ENCODE data around the gene GLIS1. TPM values are rescaled to one million over a fixed set of nuclear protein-coding genes. Genes with fewer than 3 reads are reported as not detected.

GLIS1 gene
- total RNA-seq, 1 experiment from 2014 or later: 1.7 TPM

DNA sequence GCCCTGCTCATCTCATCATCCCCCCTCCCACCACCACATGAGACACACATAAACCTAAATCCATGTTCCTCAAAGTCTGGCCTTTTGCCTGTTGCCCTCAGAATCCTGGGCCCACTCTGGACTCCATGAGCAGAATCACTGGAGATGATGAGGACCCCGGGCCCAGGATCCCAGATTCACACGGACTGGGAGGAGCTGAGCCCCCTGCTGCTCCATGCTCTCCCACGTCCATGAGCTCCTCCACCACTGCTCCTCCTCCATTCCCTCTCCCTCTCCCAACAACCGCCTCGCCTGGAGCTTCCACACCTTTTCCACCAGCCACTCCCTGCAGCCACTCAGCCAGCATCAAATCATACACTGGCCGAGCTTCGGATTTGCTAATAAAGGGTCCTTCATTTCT is 47.6 kb downstream of the GLIS1 start:
- intact Hi-C loops (cut with micrococcal nuclease): no loop called here
- no peak overlapping the region for H3K9ac ChIP-seq (ENCODE audit: low read length)
- no peaks in the 10 kb centered on the region for H3F3A ChIP-seq (ENCODE audit: low read length, unreplicated experiment)
- H2AFZ ChIP-seq (ENCODE audit: low read length): no peak overlapping the region
- H4K20me1 ChIP-seq (ENCODE audit: low read length): no peaks in the 10 kb centered on the region
- ChIA-PET POLR2A (ENCODE audit: unreplicated experiment) (no interaction called here), CTCF (no interaction called here)
- no peak overlapping the region for H3K4me3 ChIP-seq (ENCODE audit: low read length)
- BruUV-seq (replicated peaks): no TSS peak
- DNase-seq (no peak), ATAC-seq (no peak)
- no peaks in the 10 kb centered on the region for H3K27me3 ChIP-seq (ENCODE audit: low read length)
- no peaks in the 10 kb centered on the region for H3K9me2 ChIP-seq (replicated peaks; ENCODE audit: low read length)
- no peaks in the 10 kb centered on the region for H3K36me3 ChIP-seq (ENCODE audit: low read depth, low read length)
- no peaks in the 10 kb centered on the region for H3K9me3 ChIP-seq (ENCODE audit: low read length)
- no peak overlapping the region for H3K4me2 ChIP-seq (ENCODE audit: low read length)
- H3K79me2 ChIP-seq (ENCODE audit: low read length): no peaks in the 10 kb centered on the region
- TF ChIP-seq EZH2 (IDR thresholded peaks at IDR 0.05; ENCODE audit: low read length, unreplicated experiment): no peak
- TF ChIP-seq, protein P1, sequence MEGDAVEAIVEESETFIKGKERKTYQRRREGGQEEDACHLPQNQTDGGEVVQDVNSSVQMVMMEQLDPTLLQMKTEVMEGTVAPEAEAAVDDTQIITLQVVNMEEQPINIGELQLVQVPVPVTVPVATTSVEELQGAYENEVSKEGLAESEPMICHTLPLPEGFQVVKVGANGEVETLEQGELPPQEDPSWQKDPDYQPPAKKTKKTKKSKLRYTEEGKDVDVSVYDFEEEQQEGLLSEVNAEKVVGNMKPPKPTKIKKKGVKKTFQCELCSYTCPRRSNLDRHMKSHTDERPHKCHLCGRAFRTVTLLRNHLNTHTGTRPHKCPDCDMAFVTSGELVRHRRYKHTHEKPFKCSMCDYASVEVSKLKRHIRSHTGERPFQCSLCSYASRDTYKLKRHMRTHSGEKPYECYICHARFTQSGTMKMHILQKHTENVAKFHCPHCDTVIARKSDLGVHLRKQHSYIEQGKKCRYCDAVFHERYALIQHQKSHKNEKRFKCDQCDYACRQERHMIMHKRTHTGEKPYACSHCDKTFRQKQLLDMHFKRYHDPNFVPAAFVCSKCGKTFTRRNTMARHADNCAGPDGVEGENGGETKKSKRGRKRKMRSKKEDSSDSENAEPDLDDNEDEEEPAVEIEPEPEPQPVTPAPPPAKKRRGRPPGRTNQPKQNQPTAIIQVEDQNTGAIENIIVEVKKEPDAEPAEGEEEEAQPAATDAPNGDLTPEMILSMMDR (conservative IDR thresholded peaks at IDR 0.05; ENCODE audit: low read depth, low read length): no peak
- no peak for TF ChIP-seq EZH2phosphoT487 (IDR thresholded peaks at IDR 0.05; ENCODE audit: borderline replicate concordance, low read length)
- H3K27ac ChIP-seq (ENCODE audit: low read length): no peak overlapping the region
- no peaks in the 10 kb centered on the region for H3K4me1 ChIP-seq (ENCODE audit: insufficient read depth, low read length)

DNA sequence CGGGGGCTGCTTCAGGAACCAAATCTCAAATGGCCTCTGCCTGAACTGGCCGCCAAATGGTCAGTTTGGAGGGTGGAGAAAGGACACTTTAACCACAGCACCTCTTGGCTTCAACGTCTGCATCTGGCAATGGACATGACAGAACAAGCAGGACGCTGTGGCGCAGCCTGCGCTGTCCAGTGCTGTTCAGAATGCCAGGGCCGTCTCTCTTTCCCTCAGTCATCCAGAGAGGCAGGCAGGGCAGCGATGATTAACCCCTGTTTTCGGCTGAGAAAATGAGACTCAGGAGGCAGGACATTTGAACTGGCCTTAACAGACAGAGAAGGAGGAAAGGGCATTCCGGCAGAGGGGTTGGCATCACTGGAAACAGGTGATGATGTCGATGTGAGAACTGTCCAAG is 48.6 kb downstream of the GLIS1 start:
- H2AFZ ChIP-seq (ENCODE audit: low read length): no peak overlapping the region
- no peak overlapping the region for H3K27ac ChIP-seq (ENCODE audit: low read length)
- H3K9me3 ChIP-seq (ENCODE audit: low read length): no peaks in the 10 kb centered on the region
- H3K4me3 ChIP-seq (ENCODE audit: low read length): no peak overlapping the region
- no peak overlapping the region for H3K4me2 ChIP-seq (ENCODE audit: low read length)
- ATAC-seq (no peak), DNase-seq (no peak)
- H3K79me2 ChIP-seq (ENCODE audit: low read length): no peaks in the 10 kb centered on the region
- ChIA-PET POLR2A (ENCODE audit: unreplicated experiment) (no interaction called here), CTCF (no interaction called here)
- no peaks in the 10 kb centered on the region for H3K36me3 ChIP-seq (ENCODE audit: low read depth, low read length)
- intact Hi-C loops (cut with micrococcal nuclease): no loop called here
- no peaks in the 10 kb centered on the region for H3K9me2 ChIP-seq (replicated peaks; ENCODE audit: low read length)
- H4K20me1 ChIP-seq (ENCODE audit: low read length): no peaks in the 10 kb centered on the region
- H3K9ac ChIP-seq (ENCODE audit: low read length): no peak overlapping the region
- no peak for TF ChIP-seq EZH2 (IDR thresholded peaks at IDR 0.05; ENCODE audit: low read length, unreplicated experiment)
- TF ChIP-seq, protein P1 (conservative IDR thresholded peaks at IDR 0.05; ENCODE audit: low read depth, low read length): no peak
- TF ChIP-seq EZH2phosphoT487 (IDR thresholded peaks at IDR 0.05; ENCODE audit: borderline replicate concordance, low read length): no peak
- H3K27me3 ChIP-seq (ENCODE audit: low read length): no peaks in the 10 kb centered on the region
- H3K4me1 ChIP-seq (ENCODE audit: insufficient read depth, low read length): no peaks in the 10 kb centered on the region
- no TSS peak for BruUV-seq (replicated peaks)
- no peaks in the 10 kb centered on the region for H3F3A ChIP-seq (ENCODE audit: low read length, unreplicated experiment)

DNA sequence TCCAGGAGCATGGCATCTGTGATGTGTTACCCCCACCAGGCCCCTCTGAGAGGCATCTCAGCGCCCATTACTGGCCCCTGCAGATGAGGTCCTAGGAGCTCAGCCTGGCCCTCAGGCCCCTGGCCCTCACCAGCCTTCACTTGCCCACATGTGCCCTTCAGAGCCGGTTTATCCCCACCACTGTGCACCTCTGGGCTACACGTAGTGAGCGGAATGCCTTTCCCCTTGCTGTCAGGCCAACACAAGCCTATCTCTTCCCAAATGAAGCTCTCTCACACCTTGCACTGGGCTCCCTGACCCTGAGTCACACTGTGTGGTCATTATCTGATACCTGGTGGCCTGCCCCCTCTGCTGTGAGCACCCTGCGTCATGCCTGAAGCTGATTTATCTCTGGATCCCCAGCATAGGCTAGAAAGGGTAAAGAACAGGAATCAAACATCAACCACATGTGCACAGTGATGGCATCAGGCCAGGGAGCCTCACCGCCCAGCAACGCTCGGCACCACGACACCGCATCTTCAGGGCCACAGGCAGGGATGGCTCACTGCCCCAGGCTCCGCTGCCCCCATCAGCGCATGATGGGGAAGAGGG is 49.1 kb downstream of the GLIS1 start:
- H3K36me3 ChIP-seq (ENCODE audit: low read depth, low read length): no peaks in the 10 kb centered on the region
- intact Hi-C loops (cut with micrococcal nuclease): no loop called here
- H3K9me2 ChIP-seq (replicated peaks; ENCODE audit: low read length): no peaks in the 10 kb centered on the region
- H3K79me2 ChIP-seq (ENCODE audit: low read length): no peaks in the 10 kb centered on the region
- H4K20me1 ChIP-seq (ENCODE audit: low read length): no peaks in the 10 kb centered on the region
- POLR2A ChIA-PET (ENCODE audit: unreplicated experiment): no interaction called here
- no peaks in the 10 kb centered on the region for H3K9me3 ChIP-seq (ENCODE audit: low read length)
- no peaks in the 10 kb centered on the region for H3F3A ChIP-seq (ENCODE audit: low read length, unreplicated experiment)
- DNase-seq (no peak), ATAC-seq (no peak)
- CTCF ChIA-PET: no interaction called here
- no peak overlapping the region for H3K4me3 ChIP-seq (ENCODE audit: low read length)
- no peak overlapping the region for H3K9ac ChIP-seq (ENCODE audit: low read length)
- BruUV-seq (replicated peaks): no TSS peak
- no peaks in the 10 kb centered on the region for H3K27me3 ChIP-seq (ENCODE audit: low read length)
- H2AFZ ChIP-seq (ENCODE audit: low read length): no peak overlapping the region
- no peak overlapping the region for H3K27ac ChIP-seq (ENCODE audit: low read length)
- TF ChIP-seq, protein P1 (conservative IDR thresholded peaks at IDR 0.05; ENCODE audit: low read depth, low read length): no peak
- TF ChIP-seq EZH2 (IDR thresholded peaks at IDR 0.05; ENCODE audit: low read length, unreplicated experiment) (no peak), EZH2phosphoT487 (IDR thresholded peaks at IDR 0.05; ENCODE audit: borderline replicate concordance, low read length) (no peak)
- no peak overlapping the region for H3K4me2 ChIP-seq (ENCODE audit: low read length)
- H3K4me1 ChIP-seq (ENCODE audit: insufficient read depth, low read length): no peaks in the 10 kb centered on the region
